B cell (primary cell): ENCODE measurements around the gene ZMYND8. TPM values are rescaled to one million over a fixed set of nuclear protein-coding genes. Genes with fewer than 3 reads are reported as not detected.
A peak's percentile ranks its signal among the peaks of the same experiment; 100 is the strongest.

Experiments used
- ATAC-seq: fragments of 200-7000 bp; cut with Tn5 transposase; one replicate; pipeline ENCODE4 v1.10.0; 2021; ENCODE audit warnings: low read depth, mild to moderate bottlenecking, moderate number of reproducible peaks, moderate library complexity
- CTCF ChIA-PET: fragments of 350-600 bp; sonication (Branson Sonifier 250); formaldehyde crosslinking; loops from one replicate; lab custom pipeline; 2021; ENCODE audit warnings: antibody characterized with exemption, inconsistent platforms; lab: Charles Lee
- POLR2A ChIA-PET: fragments of 350-600 bp; sonication (Branson Sonifier 250); formaldehyde crosslinking; loops from one replicate; lab custom pipeline; 2021; ENCODE audit warnings: antibody characterized with exemption; lab: Charles Lee
- DNase-seq: peaks from one replicate; pipeline ENCODE4 v3.0.0; 2013
- H2AFZ ChIP-seq: 2 replicates; pipeline ENCODE4 v1.6.1; 2012; ENCODE audit warnings: mild to moderate bottlenecking, low read depth, low read length; ENCODE audit not compliant: insufficient read depth, poor library complexity, severe bottlenecking
- H3K27ac ChIP-seq, 2 donors: 1 replicate in 1 of 2; 2 replicates in 1 of 2; pipeline ENCODE4 v1.5.1; 2012 to 2013; ENCODE audit warnings: low read length in 2 of 2, mild to moderate bottlenecking in 2 of 2, moderate library complexity in 1 of 2
- H3K27me3 ChIP-seq, 4 experiments: fragments of 200-600 bp in 1 of 4; sonication (generic) in 1 of 4; replicated peaks in 1 of 4; 1 replicate in 2 of 4; 2 replicates in 2 of 4; pipeline versions ENCODE4 v1.6.1 to v1.7.0; 2013 to 2016; ENCODE audit warnings: low read length in 3 of 4, mild to moderate bottlenecking in 2 of 4, mixed read lengths in 1 of 4, moderate library complexity in 1 of 4; ENCODE audit not compliant: insufficient read depth in 4 of 4, control insufficient read depth in 3 of 4; ENCODE audit errors: control extremely low read depth in 1 of 4
- H3K36me3 ChIP-seq, 2 experiments: replicated peaks in 1 of 2; 1 replicate in 1 of 2; 2 replicates in 1 of 2; pipeline versions ENCODE4 v1.6.1 to v1.7.1; 2013; ENCODE audit warnings: low read length in 1 of 2; ENCODE audit not compliant: insufficient read depth in 2 of 2, control insufficient read depth in 1 of 2; ENCODE audit errors: control extremely low read depth in 1 of 2, extremely low read depth in 1 of 2
- H3K4me1 ChIP-seq, 2 donors: fragments of 200-600 bp in 1 of 2; sonication (generic) in 1 of 2; 1 replicate in 1 of 2; 2 replicates in 1 of 2; pipeline versions ENCODE4 v1.5.1 to v1.6.1; 2013 to 2017; ENCODE audit warnings: low read length in 2 of 2; ENCODE audit not compliant: control insufficient read depth in 2 of 2, insufficient read depth in 2 of 2
- H3K4me2 ChIP-seq: replicated peaks from 2 replicates; pipeline ENCODE3; 2012; ENCODE audit warnings: mild to moderate bottlenecking, low read depth, low read length; ENCODE audit not compliant: poor library complexity, severe bottlenecking
- H3K4me3 ChIP-seq, 5 experiments: fragments of 200-600 bp in 1 of 5; sonication (generic) in 1 of 5; 1 replicate in 3 of 5; 2 replicates in 2 of 5; pipeline versions ENCODE4 v1.5.1 to v1.7.0; 2011 to 2016; ENCODE audit warnings: low read length in 4 of 5, mild to moderate bottlenecking in 4 of 5, low read depth in 2 of 5, control low read depth in 1 of 5, moderate library complexity in 1 of 5; ENCODE audit not compliant: insufficient read depth in 1 of 5; ENCODE audit errors: control extremely low read depth in 1 of 5, extremely low read depth in 1 of 5
- H3K79me2 ChIP-seq: fragments of 200-600 bp; sonication (generic); one replicate; pipeline ENCODE4 v1.6.0; 2016; ENCODE audit warnings: low read length; ENCODE audit not compliant: control insufficient read depth, insufficient read depth
- H3K9ac ChIP-seq: fragments of 200-600 bp; sonication (generic); 2 replicates; pipeline ENCODE4 v1.6.1; 2017; ENCODE audit warnings: mild to moderate bottlenecking, low read length, moderate library complexity
- H3K9me3 ChIP-seq, 3 donors: one replicate each; pipeline versions ENCODE4 v1.6.1 to v1.7.1; 2013; ENCODE audit warnings: low read length in 2 of 3; ENCODE audit not compliant: control insufficient read depth in 2 of 3, insufficient read depth in 1 of 3; ENCODE audit errors: control extremely low read depth in 1 of 3
- H4K20me1 ChIP-seq: 2 replicates; pipeline ENCODE4 v1.6.0; 2012; ENCODE audit warnings: mild to moderate bottlenecking, low read length; ENCODE audit not compliant: insufficient read depth, control insufficient read depth, poor library complexity, severe bottlenecking
- H3K27ac Mint-ChIP-seq: one replicate; pipeline ENCODE4 v1.8.0; 2021; ENCODE audit warnings: mixed read lengths
- H3K27me3 Mint-ChIP-seq: one replicate; pipeline ENCODE4 v1.8.0; 2021; ENCODE audit warnings: mixed read lengths
- H3K4me1 Mint-ChIP-seq: one replicate; pipeline ENCODE4 v1.8.0; 2021; ENCODE audit warnings: mixed read lengths
- H3K4me3 Mint-ChIP-seq: one replicate; pipeline ENCODE4 v1.8.0; 2021; ENCODE audit warnings: mixed read lengths
- H3K9me3 Mint-ChIP-seq: one replicate; pipeline ENCODE4 v1.8.0; 2022; ENCODE audit warnings: mixed read lengths; ENCODE audit not compliant: insufficient read depth
- CTCF ChIP-seq: fragments of 200-600 bp; IDR thresholded peaks from one replicate; pipeline ENCODE4 v1.8.0; 2022; ENCODE audit warnings: antibody characterized with exemption, mild to moderate bottlenecking
- EZH2 ChIP-seq: IDR thresholded peaks from 2 replicates; pipeline ENCODE4 v1.6.1; 2012; ENCODE audit warnings: borderline replicate concordance, low read depth, mild to moderate bottlenecking, moderate library complexity, low read length; ENCODE audit not compliant: insufficient read depth, poor library complexity, severe bottlenecking
- WGBS: methylation state at CpG from one replicate; pipeline ENCODE4 v1.1.5; 2013; ENCODE audit warnings: missing lambda C conversion rate; ENCODE audit not compliant: insufficient coverage; 5-methylcytosine and 5-hydroxymethylcytosine counted together
- intact Hi-C: fragments of 100-400 bp; cut with micrococcal nuclease; formaldehyde crosslinking; loops from one replicate; pipeline ENCODE4 v1.10.0; 2022
- polyA plus RNA-seq: library from polyadenylated mRNA; depleted of rRNA; stranded (reverse); fragments of >200 nt; gene quantifications from 2 replicates; pipeline ENCODE4 v1.2.3, GENCODE V29; 2012
- total RNA-seq, 2 donors: library from RNA; stranded (reverse); fragments of 120-200 nt in 1 of 2; gene quantifications; 1 replicate in 1 of 2; 2 replicates in 1 of 2; pipeline versions ENCODE4 v1.2.3 to v1.2.4, GENCODE V29; 2013 to 2022

Gene ZMYND8
- total and polyA plus RNA-seq, 2 donors (not counting 1 experiment from before 2014, with no cell fraction given) = 20.3 to 67.2 TPM

GRCh38 chr20:47273591-47274235, 82.8 kb downstream of the ZMYND8 start:
- TF ChIP-seq CTCF (no peak), EZH2 (no peak)
- no peak overlapping the region for H3K4me2 ChIP-seq
- H3K79me2 ChIP-seq = peaks cover 79% of the 10 kb centered on the region
- H3K4me3 ChIP-seq = no peak overlapping the region
- intact Hi-C loops = loop anchor here (1.0 kb wide), 2 partner anchors 111 to 348 kb away; no protein-coding TSS in a partner anchor
- peaks cover 0 to 5% of the 10 kb centered on the region in 2 donors for H3K4me1 ChIP-seq
- H3K27me3 Mint-ChIP-seq = no peaks in the 10 kb centered on the region
- H3K27ac Mint-ChIP-seq = peak overlapping the region; percentile 69
- POLR2A ChIA-PET = interaction anchor here (0.6 to 3.0 kb wide), 4 partner anchors 44 to 141 kb away, joined by 3 to 23 read pairs (median 5); no protein-coding TSS in a partner anchor
- H3K9me3 Mint-ChIP-seq = no peaks in the 10 kb centered on the region
- H3K36me3 ChIP-seq = peaks cover 3 to 68% of the 10 kb centered on the region in 2 experiments
- no peak overlapping the region for H3K9ac ChIP-seq
- peaks cover 21% of the 10 kb centered on the region for H3K4me1 Mint-ChIP-seq
- H3K4me3 Mint-ChIP-seq = no peak overlapping the region
- CTCF ChIA-PET = interaction anchor here (0.6 to 8.8 kb wide), 68 partner anchors 9 to 1347 kb away, joined by 3 to 556 read pairs (median 4); partner anchors contain the start of genes NCOA3 and ZMYND8
- no peaks in the 10 kb centered on the region for H3K27me3 ChIP-seq
- no peak overlapping the region for H2AFZ ChIP-seq
- DNase-seq = no peak
- ATAC-seq = no peak
- H3K27ac ChIP-seq = peak overlapping the region in 1 of 2 donors; percentile 34
- WGBS = no CpG with 5 or more reads among the region's 2 CpGs
- H4K20me1 ChIP-seq = peaks cover 15% of the 10 kb centered on the region
- H3K9me3 ChIP-seq = no peaks in the 10 kb centered on the region
